DLD1 (cell line): Measurements from ENCODE around the gene TACR2.

Source experiments
- in situ Hi-C: cut with HindIII; loops from 2 replicates; pipeline ENCODE4 v1.10.0; 2017; ENCODE audit warnings: low sequenced_read_pairs

TACR2 gene

GRCh38 chr10:69421611-69422308 is 5.0 kb upstream of the TACR2 start:
- in situ Hi-C loops = loop anchor here (5.0 to 10.0 kb wide), 2 partner anchors 76 to 177 kb away; no protein-coding TSS in a partner anchor

DNA sequence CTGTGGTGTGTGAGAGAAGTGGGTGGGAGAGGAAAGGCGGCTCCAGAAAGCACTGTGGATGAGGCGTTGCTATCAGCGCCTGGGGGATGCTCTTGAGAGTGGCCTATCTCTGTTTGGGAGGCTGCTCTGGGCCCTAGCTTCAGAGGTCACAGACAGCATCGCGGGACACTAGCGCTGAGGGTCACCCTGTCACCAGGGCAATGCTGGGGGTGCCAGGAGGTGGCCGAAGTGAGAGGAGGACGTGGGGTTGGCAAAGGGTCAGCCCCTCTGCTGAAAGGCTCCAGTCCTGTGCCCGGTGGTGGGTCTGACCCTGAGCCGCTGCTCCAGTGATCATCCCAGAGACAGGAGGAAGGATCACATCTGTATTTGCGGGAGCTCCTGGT is 3.0 kb upstream of the TACR2 start:
- in situ Hi-C loops = loop anchor here (5.0 to 10.0 kb wide), 2 partner anchors 78 to 175 kb away; no protein-coding TSS in a partner anchor

- in situ Hi-C loops = no loop called here
Observed at GRCh38 chr10:69419096-69419743, 2.5 kb upstream of the TACR2 start.

- in situ Hi-C loops = no loop called here
Observed at GRCh38 chr10:69418052-69418752, 1.5 kb upstream of the TACR2 start.

- in situ Hi-C loops = no loop called here
Observed at GRCh38 chr10:69417542-69417941, 824 bp upstream of the TACR2 start.

DNA sequence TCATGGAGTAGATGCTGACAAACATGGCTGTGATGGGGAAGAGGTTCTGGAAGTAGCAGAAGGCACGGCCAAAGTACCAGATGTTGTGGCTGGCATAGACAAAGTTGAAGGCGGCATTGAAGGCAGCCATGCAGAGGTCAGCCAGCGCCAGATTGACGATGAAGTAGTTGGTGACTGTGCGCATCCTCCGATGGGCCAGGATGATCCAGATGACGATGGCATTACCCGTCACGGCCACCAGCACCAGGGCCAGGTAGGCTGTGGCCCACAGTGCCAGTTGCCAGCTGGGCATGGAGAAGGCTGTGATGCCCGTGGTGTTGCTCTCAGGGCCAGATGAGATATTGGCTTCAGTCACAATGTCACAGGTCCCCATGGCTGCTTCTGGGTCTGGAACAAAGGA is 767 bp downstream of the TACR2 start:
- in situ Hi-C loops = no loop called here

DNA sequence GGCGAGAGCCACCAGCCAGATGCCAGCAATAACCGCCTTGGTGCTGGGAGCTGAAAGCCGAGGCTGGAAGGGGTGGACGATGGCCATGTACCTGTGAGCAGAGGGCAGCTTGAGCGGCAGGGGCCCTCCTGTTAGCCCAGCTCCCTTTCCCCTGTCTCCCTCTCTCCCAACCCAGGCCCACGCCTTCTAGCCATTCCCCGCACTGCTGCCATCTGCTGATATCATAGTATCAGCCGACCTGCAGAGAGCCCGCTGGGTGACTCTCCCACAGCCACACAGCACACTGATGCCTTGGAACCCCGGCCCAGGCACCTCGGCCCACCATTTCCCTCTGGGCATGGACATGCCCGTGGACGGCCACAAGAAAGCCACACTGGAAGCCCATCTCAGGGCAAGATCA is 1.7 kb downstream of the TACR2 start:
- in situ Hi-C loops = no loop called here

GRCh38 chr10:69414036-69415018 is 2.4 kb downstream of the TACR2 start:
- in situ Hi-C loops = no loop called here

DNA sequence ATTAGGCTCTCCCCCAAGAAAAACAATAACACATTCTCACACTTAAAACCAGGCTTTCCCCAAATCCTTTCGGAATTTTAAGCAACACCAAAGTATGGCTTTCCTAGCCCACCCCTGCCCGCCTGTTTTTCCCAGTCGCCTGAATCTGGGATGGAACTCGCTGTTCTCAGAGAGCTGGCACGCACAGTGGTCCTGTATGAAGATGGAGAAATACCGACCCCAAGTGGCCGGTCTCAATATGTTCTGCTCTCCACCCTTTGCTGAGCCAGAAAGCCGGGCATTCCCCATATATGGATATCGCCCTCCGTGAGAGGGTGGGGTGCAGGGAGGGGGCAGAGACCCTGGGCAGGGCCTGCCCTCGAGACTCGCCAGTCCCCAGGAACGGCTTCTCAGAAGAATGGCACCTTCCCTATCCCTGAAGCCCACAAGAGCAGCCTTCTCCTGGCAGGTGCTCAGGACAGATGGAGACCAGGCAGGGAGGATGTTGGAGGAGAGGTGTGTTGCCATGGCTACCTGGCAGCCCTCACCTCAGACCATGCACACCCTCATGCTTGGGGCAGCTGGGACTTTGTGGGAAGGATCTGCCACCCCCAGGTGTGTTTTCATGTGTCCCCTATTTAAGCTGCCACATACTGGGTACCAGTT is 3.4 kb downstream of the TACR2 start:
- in situ Hi-C loops = no loop called here

- in situ Hi-C loops = no loop called here
Observed at GRCh38 chr10:69412232-69412790, 4.4 kb downstream of the TACR2 start.

- in situ Hi-C loops = no loop called here
Observed at GRCh38 chr10:69411476-69411875, 5.2 kb downstream of the TACR2 start.

GRCh38 chr10:69410487-69410886 is 6.2 kb downstream of the TACR2 start:
- in situ Hi-C loops = no loop called here

DNA sequence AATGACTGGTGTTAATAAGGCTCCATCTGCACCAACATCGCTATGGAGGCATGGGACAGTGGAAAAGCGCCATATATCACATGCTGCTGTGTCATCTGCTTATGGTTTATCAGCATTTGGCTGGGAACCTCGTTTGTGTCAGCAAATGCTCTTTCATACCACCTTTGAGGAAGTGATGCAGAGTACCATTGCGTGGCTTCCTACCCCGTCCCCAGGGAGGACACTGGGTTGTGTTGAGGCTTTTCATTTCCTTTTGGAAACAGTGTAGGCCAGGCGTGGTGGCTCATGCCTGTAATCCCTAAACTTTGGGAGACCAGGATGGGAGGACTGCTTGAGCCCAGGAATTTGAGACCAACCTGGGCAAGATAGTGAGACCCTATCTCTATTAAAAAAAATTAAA is 6.8 kb downstream of the TACR2 start:
- in situ Hi-C loops = no loop called here

- in situ Hi-C loops = no loop called here
Observed at GRCh38 chr10:69409176-69409495, 7.6 kb downstream of the TACR2 start.

- in situ Hi-C loops = no loop called here
Observed at GRCh38 chr10:69408318-69409175, 8.2 kb downstream of the TACR2 start.

DNA sequence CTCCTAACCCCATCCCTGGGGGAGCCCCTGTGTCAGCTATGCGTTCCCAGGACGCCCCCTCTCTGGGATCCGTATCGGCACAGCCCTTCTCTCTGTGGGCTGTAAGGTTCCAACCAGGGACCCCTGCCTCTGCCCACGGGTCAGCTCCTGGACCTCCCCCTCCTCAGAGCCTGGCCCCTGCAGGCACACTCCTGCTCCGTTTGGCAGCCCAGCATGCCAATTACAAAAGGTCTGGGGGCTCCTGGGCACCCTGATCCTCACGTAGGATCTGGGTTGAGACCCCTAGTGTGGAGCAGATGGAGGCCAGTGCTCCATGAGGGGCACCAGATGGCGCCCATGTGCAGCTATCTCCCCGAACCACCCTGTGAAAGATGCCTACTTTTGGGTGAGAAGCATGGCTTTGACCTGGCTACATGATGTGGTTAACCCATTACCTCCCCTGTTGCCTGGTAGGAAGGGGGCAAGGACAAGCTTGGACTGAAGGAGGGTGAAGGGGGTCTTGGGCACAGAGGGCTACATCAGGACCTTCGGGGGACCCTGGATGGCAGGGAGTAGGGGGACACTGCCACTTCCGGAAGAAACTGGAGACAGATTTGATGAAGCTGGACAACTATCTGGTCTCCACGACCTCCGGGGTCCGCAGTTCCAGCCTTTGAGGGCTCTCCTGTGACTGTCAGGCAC is 9.0 kb downstream of the TACR2 start:
- in situ Hi-C loops = no loop called here

- in situ Hi-C loops = no loop called here
Observed at GRCh38 chr10:69406816-69407580, 9.7 kb downstream of the TACR2 start.

- in situ Hi-C loops = no loop called here
Observed at GRCh38 chr10:69406302-69406811, 10.4 kb downstream of the TACR2 start.
